Trophoblast cell (in vitro differentiated cells and primary cell): ENCODE data around the gene LPP.

ENCODE experiments used
- DNase-seq, 2 donors: peaks; one replicate each; pipeline ENCODE4 v3.0.0-alpha.2; 2016
- H2AFZ ChIP-seq: 2 replicates; pipeline ENCODE4 v1.6.1; 2013; ENCODE audit warnings: low read length, moderate library complexity, mild to moderate bottlenecking; ENCODE audit not compliant: insufficient read depth, poor library complexity
- H2AK5ac ChIP-seq: 2 replicates; pipeline ENCODE4 v1.6.1; 2013; ENCODE audit warnings: mild to moderate bottlenecking, low read length
- H2BK120ac ChIP-seq: 2 replicates; pipeline ENCODE4 v1.6.1; 2013; ENCODE audit warnings: low read length, mild to moderate bottlenecking, moderate library complexity; ENCODE audit not compliant: insufficient read depth, poor library complexity
- H2BK12ac ChIP-seq: 2 replicates; pipeline ENCODE4 v1.6.1; 2013; ENCODE audit warnings: mild to moderate bottlenecking, low read length, moderate library complexity
- H2BK5ac ChIP-seq: 2 replicates; pipeline ENCODE4 v1.6.1; 2013; ENCODE audit warnings: low read length, low read depth, moderate library complexity, mild to moderate bottlenecking; ENCODE audit not compliant: poor library complexity
- H3K14ac ChIP-seq: 2 replicates; pipeline ENCODE4 v1.6.1; 2013; ENCODE audit warnings: mild to moderate bottlenecking, low read length
- H3K18ac ChIP-seq: 2 replicates; pipeline ENCODE4 v1.6.1; 2013; ENCODE audit warnings: mild to moderate bottlenecking, low read length
- H3K23ac ChIP-seq: 2 replicates; pipeline ENCODE4 v1.6.1; 2013; ENCODE audit warnings: low read length
- H3K27ac ChIP-seq: 2 replicates; pipeline ENCODE4 v1.5.1; 2013; ENCODE audit warnings: low read depth, mild to moderate bottlenecking, inconsistent platforms, low read length, moderate library complexity
- H3K27me3 ChIP-seq: 2 replicates; pipeline ENCODE4 v1.6.1; 2013; ENCODE audit warnings: inconsistent platforms, mild to moderate bottlenecking, low read length, moderate library complexity; ENCODE audit not compliant: insufficient read depth
- H3K36me3 ChIP-seq, 2 experiments: 1 replicate in 1 of 2; 2 replicates in 1 of 2; pipeline ENCODE4 v1.6.1; 2013; ENCODE audit warnings: low read length in 2 of 2, mild to moderate bottlenecking in 2 of 2, moderate library complexity in 1 of 2; ENCODE audit not compliant: insufficient read depth in 2 of 2, control insufficient read depth in 1 of 2
- H3K4ac ChIP-seq: 2 replicates; pipeline ENCODE4 v1.6.1; 2013; ENCODE audit warnings: low read depth, mild to moderate bottlenecking, low read length, moderate library complexity
- H3K4me1 ChIP-seq, 2 experiments: 1 replicate in 1 of 2; 2 replicates in 1 of 2; pipeline ENCODE4 v1.6.1; 2013; ENCODE audit warnings: low read length in 2 of 2, mild to moderate bottlenecking in 2 of 2, moderate library complexity in 1 of 2; ENCODE audit not compliant: insufficient read depth in 2 of 2, control insufficient read depth in 1 of 2
- H3K4me2 ChIP-seq: 2 replicates; pipeline ENCODE4 v1.6.1; 2013; ENCODE audit warnings: inconsistent platforms, mild to moderate bottlenecking, low read length, moderate library complexity
- H3K4me3 ChIP-seq: 2 replicates; pipeline ENCODE4 v1.5.1; 2013; ENCODE audit warnings: mild to moderate bottlenecking, low read depth, low read length, inconsistent platforms
- H3K79me1 ChIP-seq: one replicate; pipeline ENCODE4 v1.6.1; 2013; ENCODE audit warnings: low read length
- H3K79me2 ChIP-seq: 2 replicates; pipeline ENCODE4 v1.6.1; 2013; ENCODE audit warnings: low read length, mild to moderate bottlenecking; ENCODE audit not compliant: control insufficient read depth, insufficient read depth, poor library complexity
- H3K9ac ChIP-seq: 2 replicates; pipeline ENCODE4 v1.6.1; 2013; ENCODE audit warnings: mild to moderate bottlenecking, low read length
- H3K9me3 ChIP-seq: 2 replicates; pipeline ENCODE4 v1.6.1; 2013; ENCODE audit warnings: low read depth, mild to moderate bottlenecking, control low read depth, inconsistent platforms, low read length; ENCODE audit not compliant: insufficient read depth
- H4K12ac ChIP-seq: 2 replicates; pipeline ENCODE4 v1.6.1; 2013; ENCODE audit warnings: low read depth, mild to moderate bottlenecking, low read length, moderate library complexity
- H4K8ac ChIP-seq: 2 replicates; pipeline ENCODE4 v1.6.1; 2013; ENCODE audit warnings: low read depth, mild to moderate bottlenecking, low read length, moderate library complexity
- H4K91ac ChIP-seq: one replicate; pipeline ENCODE4 v1.6.1; 2013; ENCODE audit warnings: low read depth, mild to moderate bottlenecking, low read length, moderate library complexity
- WGBS: extraction: QIAGEN DNeasy Blood & Tissue Kit; methylation state at CpG from one replicate; pipeline ENCODE4 v1.1.7; 2013; ENCODE audit warnings: missing lambda C conversion rate; ENCODE audit not compliant: insufficient read length, insufficient coverage; ENCODE audit errors: extremely low coverage; 5-methylcytosine and 5-hydroxymethylcytosine counted together

LPP gene

DNA sequence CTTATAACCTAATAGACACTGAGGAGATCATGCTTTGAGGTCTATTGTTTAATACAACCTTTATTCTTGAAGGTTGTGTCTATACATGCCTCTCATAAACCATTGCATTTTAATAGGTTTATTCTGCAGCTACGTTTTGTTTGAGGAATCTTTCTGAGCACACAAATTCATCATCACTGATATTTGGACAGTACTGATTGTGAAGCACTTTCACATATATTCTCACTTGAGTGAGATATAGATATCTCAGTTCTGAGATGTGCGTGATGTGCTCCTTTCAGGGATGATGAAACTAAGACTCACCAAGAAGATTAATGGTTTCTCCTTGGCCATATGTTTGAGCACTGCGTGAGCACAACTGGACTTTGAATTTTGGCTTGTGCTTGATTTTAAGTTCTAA is 374.4 kb downstream of the LPP start:
- Histone ChIP-seq H3K27me3 (no peaks in the 10 kb centered on the region), H2BK12ac (no peak overlapping the region), H3K27ac (no peak overlapping the region), H3K4me2 (no peak overlapping the region), H2BK120ac (no peak overlapping the region), H2BK5ac (no peak overlapping the region), H3K4ac (no peak overlapping the region), H3K79me2 (no peaks in the 10 kb centered on the region), H3K9me3 (no peaks in the 10 kb centered on the region), H3K23ac (no peak overlapping the region), H3K4me3 (no peak overlapping the region), H4K12ac (no peak overlapping the region), H3K36me3 (peaks cover 0 to 3% of the 10 kb centered on the region in 2 experiments), H3K79me1 (no peaks in the 10 kb centered on the region), H3K4me1 (no peaks in the 10 kb centered on the region), H3K18ac (no peak overlapping the region), H4K91ac (no peak overlapping the region), H4K8ac (no peak overlapping the region), H2AFZ (no peak overlapping the region), H3K14ac (no peak overlapping the region), H3K9ac (no peak overlapping the region), H2AK5ac (no peak overlapping the region)
- DNase-seq, result no peak
- no CpG with 5 or more reads among the region's 3 CpGs for WGBS

DNA sequence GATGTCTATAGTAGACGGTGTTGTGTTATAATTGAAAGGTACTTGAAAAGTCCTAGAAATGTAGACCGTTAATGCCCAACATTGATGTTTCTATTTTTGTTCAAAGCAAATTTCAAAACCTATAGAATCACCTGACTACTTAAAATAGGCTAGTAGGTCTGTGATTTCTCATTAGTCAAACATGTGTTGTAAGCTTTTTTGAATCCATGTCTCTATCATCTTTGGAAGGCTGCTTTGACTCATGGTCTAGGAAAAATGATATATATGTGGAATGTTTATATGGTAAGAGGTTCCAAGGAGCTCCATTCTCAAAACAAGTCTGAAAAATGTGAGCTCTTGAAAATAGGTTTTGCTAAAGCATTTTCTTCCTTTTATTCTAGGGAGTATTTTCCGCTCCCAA is 375.3 kb downstream of the LPP start:
- Histone ChIP-seq H3K27ac (no peak overlapping the region), H3K4me1 (no peaks in the 10 kb centered on the region), H3K18ac (no peak overlapping the region), H4K91ac (no peak overlapping the region), H4K8ac (no peak overlapping the region), H3K23ac (no peak overlapping the region), H2BK120ac (no peak overlapping the region), H3K4ac (no peak overlapping the region), H2AK5ac (no peak overlapping the region), H3K27me3 (no peaks in the 10 kb centered on the region), H2BK5ac (no peak overlapping the region), H3K36me3 (peaks cover 0 to 3% of the 10 kb centered on the region in 2 experiments), H3K9ac (no peak overlapping the region), H2BK12ac (no peak overlapping the region), H2AFZ (no peak overlapping the region), H3K4me3 (no peak overlapping the region), H3K9me3 (no peaks in the 10 kb centered on the region), H3K79me1 (no peaks in the 10 kb centered on the region), H3K79me2 (no peaks in the 10 kb centered on the region), H3K14ac (no peak overlapping the region), H4K12ac (no peak overlapping the region), H3K4me2 (no peak overlapping the region)
- no CpG with 5 or more reads among the region's 3 CpGs for WGBS
- DNase-seq, result peak in 1 of 2 donors; percentile 19

DNA sequence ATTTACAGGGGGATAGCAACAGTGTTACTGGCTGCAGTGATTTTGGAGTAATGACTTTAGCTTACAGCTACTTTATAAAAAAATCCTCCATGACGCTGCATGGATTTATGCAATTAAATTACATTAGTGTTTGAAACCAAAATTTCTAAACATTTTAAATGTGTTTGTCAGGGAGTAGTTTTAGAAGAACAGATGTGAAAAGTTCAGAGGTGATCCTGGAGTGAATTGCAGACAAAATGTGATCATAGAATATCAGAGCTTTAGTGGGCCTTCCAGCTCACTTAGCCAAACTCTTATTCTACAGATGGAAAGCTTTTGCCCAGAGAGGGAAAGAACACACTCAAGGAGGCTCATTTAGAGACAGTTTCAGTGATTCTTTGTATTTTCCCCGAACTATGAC is 376.3 kb downstream of the LPP start:
- Histone ChIP-seq H3K14ac (no peak overlapping the region), H3K4me1 (no peaks in the 10 kb centered on the region), H2BK5ac (no peak overlapping the region), H3K18ac (no peak overlapping the region), H4K12ac (no peak overlapping the region), H2BK12ac (no peak overlapping the region), H3K27ac (no peak overlapping the region), H3K9ac (no peak overlapping the region), H3K9me3 (no peaks in the 10 kb centered on the region), H4K91ac (no peak overlapping the region), H3K36me3 (no peaks in the 10 kb centered on the region), H2AFZ (no peak overlapping the region), H3K4me3 (no peak overlapping the region), H3K23ac (no peak overlapping the region), H4K8ac (no peak overlapping the region), H3K4me2 (no peak overlapping the region), H3K79me2 (no peaks in the 10 kb centered on the region), H2BK120ac (no peak overlapping the region), H2AK5ac (no peak overlapping the region), H3K27me3 (no peaks in the 10 kb centered on the region), H3K4ac (no peak overlapping the region), H3K79me1 (no peaks in the 10 kb centered on the region)
- WGBS, result no CpG with 5 or more reads among the region's 2 CpGs
- no peak for DNase-seq

DNA sequence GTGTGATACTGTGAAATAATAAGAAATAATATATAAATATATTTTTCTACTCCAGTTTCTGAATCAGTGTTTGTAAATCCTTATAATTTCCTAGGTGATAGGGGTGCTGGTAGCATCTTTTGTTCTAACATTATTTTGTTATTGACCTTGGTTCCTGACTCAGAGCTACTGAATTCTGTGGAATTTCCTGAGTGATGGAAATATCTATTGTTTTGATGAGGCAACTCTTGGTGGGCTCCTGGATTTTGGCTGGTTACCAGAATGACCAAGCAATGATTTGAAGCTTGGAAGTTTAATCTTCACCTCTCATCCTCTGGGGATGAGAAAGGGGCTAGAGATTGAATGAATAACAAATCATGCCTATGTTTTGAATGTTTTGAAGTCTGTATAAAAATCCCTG is 377.3 kb downstream of the LPP start:
- Histone ChIP-seq H3K4me2 (no peak overlapping the region), H3K4me3 (no peak overlapping the region), H3K79me1 (no peaks in the 10 kb centered on the region), H3K27me3 (no peaks in the 10 kb centered on the region), H2AFZ (no peak overlapping the region), H3K79me2 (no peaks in the 10 kb centered on the region), H3K36me3 (no peaks in the 10 kb centered on the region), H3K23ac (no peak overlapping the region), H2BK5ac (no peak overlapping the region), H3K4ac (no peak overlapping the region), H4K8ac (no peak overlapping the region), H3K14ac (no peak overlapping the region), H3K4me1 (no peaks in the 10 kb centered on the region), H3K9ac (no peak overlapping the region), H2BK120ac (no peak overlapping the region), H3K18ac (no peak overlapping the region), H3K27ac (no peak overlapping the region), H4K91ac (no peak overlapping the region), H3K9me3 (no peaks in the 10 kb centered on the region), H2BK12ac (no peak overlapping the region), H4K12ac (no peak overlapping the region), H2AK5ac (no peak overlapping the region)
- no peak for DNase-seq
